MCF 10A (cell line): ENCODE data around the gene KAT2B. TPM values are rescaled to one million over a fixed set of nuclear protein-coding genes. Genes with fewer than 3 reads are reported as not detected.

Experiments used
- BruUV-seq: library from RNA; stranded (reverse); fragments of 400-500 nt; replicated peaks from 2 replicates; lab custom pipeline; 2021; lab: Mats Ljungman, UMichigan
- CTCF ChIA-PET: fragments of 300-600 bp; sonication (Branson Sonifier 250); formaldehyde crosslinking; extraction: SDS; loops from one replicate; lab custom pipeline; 2021; ENCODE audit warnings: antibody characterized with exemption, inconsistent platforms; lab: Yijun Ruan, JAX
- POLR2A ChIA-PET: fragments of 300-600, 350-650 bp; sonication (Branson Sonifier 250); formaldehyde crosslinking; extraction: SDS; loops from one replicate; lab custom pipeline; 2020; ENCODE audit warnings: antibody characterized with exemption, inconsistent platforms; lab: Yijun Ruan, JAX
- DNase-seq: peaks from one replicate; pipeline ENCODE4 v3.0.0-alpha.2; 2018; ENCODE audit not compliant: unreplicated experiment
- H3K27ac Mint-ChIP-seq: one replicate; pipeline ENCODE4 v1.8.0; 2022; ENCODE audit warnings: mild to moderate bottlenecking, low read depth, mixed read lengths; ENCODE audit not compliant: unreplicated experiment
- H3K27me3 Mint-ChIP-seq: one replicate; pipeline ENCODE4 v1.8.0; 2022; ENCODE audit warnings: mixed read lengths; ENCODE audit not compliant: insufficient read depth, unreplicated experiment
- H3K36me3 Mint-ChIP-seq: one replicate; pipeline ENCODE4 v1.8.0; 2022; ENCODE audit warnings: mild to moderate bottlenecking, moderate library complexity, mixed read lengths; ENCODE audit not compliant: insufficient read depth, unreplicated experiment
- H3K4me1 Mint-ChIP-seq: one replicate; pipeline ENCODE4 v1.8.0; 2022; ENCODE audit warnings: mixed read lengths; ENCODE audit not compliant: insufficient read depth, unreplicated experiment
- H3K4me3 Mint-ChIP-seq: one replicate; pipeline ENCODE4 v1.8.0; 2022; ENCODE audit warnings: mild to moderate bottlenecking, moderate library complexity, mixed read lengths; ENCODE audit not compliant: unreplicated experiment
- H3K9me3 Mint-ChIP-seq: one replicate; pipeline ENCODE4 v1.8.0; 2022; ENCODE audit warnings: mixed read lengths; ENCODE audit not compliant: unreplicated experiment
- intact Hi-C: fragments of 100-400 bp; cut with micrococcal nuclease; formaldehyde crosslinking; loops from 2 replicates; pipeline ENCODE4 v1.14.1; 2022
- total RNA-seq: library from RNA; stranded (reverse); gene quantifications from 2 replicates; pipeline ENCODE4 v1.2.3, GENCODE V29; 2022
- TF ChIP-seq, protein P1 (sequence below): fragments of 200-600 bp; IDR thresholded peaks from one replicate; pipeline ENCODE4 v1.8.0; 2022; ENCODE audit warnings: antibody characterized with exemption, mild to moderate bottlenecking; ENCODE audit not compliant: unreplicated experiment

Gene KAT2B
- total RNA-seq, 1 experiment from 2014 or later: 9.4 TPM

DNA sequence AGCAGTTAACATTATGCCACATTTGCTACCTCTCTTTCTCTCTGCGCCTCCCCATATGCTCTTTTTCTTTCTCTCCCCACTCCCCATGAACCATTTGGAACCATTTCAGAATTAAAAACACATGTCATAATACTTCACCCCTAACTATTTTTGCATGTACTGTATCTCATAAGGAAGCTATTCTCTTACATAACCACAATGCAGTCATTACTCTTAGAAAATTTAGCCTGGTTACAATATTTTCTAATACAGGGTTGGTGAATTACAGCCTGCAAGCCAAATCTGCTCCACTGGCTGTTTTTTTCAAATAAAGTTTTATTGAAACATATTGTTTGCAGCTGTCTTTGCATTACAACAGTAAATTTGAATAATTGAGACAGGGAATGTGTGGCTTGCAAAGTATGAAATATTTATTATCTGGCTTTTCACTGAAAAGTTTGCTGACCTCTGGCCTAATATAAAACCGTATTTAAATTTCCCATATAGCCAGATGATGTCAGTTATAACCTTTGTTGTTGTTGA lies 82.9 kb downstream of the KAT2B start:
- H3K9me3 Mint-ChIP-seq: no peaks in the 10 kb centered on the region
- TF ChIP-seq, protein P1, sequence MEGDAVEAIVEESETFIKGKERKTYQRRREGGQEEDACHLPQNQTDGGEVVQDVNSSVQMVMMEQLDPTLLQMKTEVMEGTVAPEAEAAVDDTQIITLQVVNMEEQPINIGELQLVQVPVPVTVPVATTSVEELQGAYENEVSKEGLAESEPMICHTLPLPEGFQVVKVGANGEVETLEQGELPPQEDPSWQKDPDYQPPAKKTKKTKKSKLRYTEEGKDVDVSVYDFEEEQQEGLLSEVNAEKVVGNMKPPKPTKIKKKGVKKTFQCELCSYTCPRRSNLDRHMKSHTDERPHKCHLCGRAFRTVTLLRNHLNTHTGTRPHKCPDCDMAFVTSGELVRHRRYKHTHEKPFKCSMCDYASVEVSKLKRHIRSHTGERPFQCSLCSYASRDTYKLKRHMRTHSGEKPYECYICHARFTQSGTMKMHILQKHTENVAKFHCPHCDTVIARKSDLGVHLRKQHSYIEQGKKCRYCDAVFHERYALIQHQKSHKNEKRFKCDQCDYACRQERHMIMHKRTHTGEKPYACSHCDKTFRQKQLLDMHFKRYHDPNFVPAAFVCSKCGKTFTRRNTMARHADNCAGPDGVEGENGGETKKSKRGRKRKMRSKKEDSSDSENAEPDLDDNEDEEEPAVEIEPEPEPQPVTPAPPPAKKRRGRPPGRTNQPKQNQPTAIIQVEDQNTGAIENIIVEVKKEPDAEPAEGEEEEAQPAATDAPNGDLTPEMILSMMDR: no peak
- BruUV-seq: no TSS peak
- no peak for DNase-seq
- H3K27ac Mint-ChIP-seq: no peak overlapping the region
- no peaks in the 10 kb centered on the region for H3K27me3 Mint-ChIP-seq
- no peaks in the 10 kb centered on the region for H3K4me1 Mint-ChIP-seq
- CTCF ChIA-PET: interaction anchor here (1.2 kb wide), 2 partner anchors 9 to 14 kb away, joined by 3 to 5 read pairs; no protein-coding TSS in a partner anchor
- intact Hi-C loops: no loop called here
- POLR2A ChIA-PET: interaction anchor here (0.6 kb wide), 1 partner anchor 44 kb away, joined by 3 read pairs; no protein-coding TSS in a partner anchor
- H3K4me3 Mint-ChIP-seq: no peak overlapping the region
- H3K36me3 Mint-ChIP-seq: no peaks in the 10 kb centered on the region

DNA sequence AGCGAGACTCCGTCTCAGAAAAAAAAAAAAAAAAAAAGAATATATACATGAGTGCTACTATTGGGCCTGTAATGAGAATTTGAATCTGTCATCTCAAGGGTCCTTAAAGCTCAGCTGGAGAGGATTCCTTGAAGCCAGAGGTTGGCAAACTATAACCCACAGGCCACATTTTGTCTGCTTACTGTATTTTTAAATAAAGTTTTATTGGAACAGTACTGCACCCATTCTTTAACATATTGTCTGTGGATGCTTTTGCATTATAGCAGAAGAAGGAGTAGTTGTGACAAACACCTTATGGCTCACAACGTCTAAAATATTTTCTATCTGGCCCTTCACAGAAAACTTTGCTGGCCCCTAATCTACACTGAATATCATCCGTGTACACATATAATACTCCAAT lies 85.0 kb downstream of the KAT2B start:
- no peak overlapping the region for H3K27ac Mint-ChIP-seq
- ChIA-PET CTCF (no interaction called here), POLR2A (no interaction called here)
- no TSS peak for BruUV-seq
- intact Hi-C loops: no loop called here
- H3K4me3 Mint-ChIP-seq: no peak overlapping the region
- no peak for DNase-seq
- no peaks in the 10 kb centered on the region for H3K36me3 Mint-ChIP-seq
- TF ChIP-seq, protein P1: no peak
- H3K27me3 Mint-ChIP-seq: no peaks in the 10 kb centered on the region
- no peaks in the 10 kb centered on the region for H3K4me1 Mint-ChIP-seq
- H3K9me3 Mint-ChIP-seq: no peaks in the 10 kb centered on the region

GRCh38 chr3:20125897-20126296 lies 85.7 kb downstream of the KAT2B start:
- TF ChIP-seq, protein P1: no peak
- Mint-ChIP-seq H3K9me3 (no peaks in the 10 kb centered on the region), H3K27me3 (no peaks in the 10 kb centered on the region), H3K36me3 (no peaks in the 10 kb centered on the region), H3K27ac (no peak overlapping the region), H3K4me1 (no peaks in the 10 kb centered on the region), H3K4me3 (no peak overlapping the region)
- DNase-seq: no peak
- no TSS peak for BruUV-seq
- intact Hi-C loops: no loop called here
- POLR2A ChIA-PET: interaction anchor here (0.6 kb wide), 1 partner anchor 37 kb away, joined by 3 read pairs; no protein-coding TSS in a partner anchor
- CTCF ChIA-PET: interaction anchor here (0.6 kb wide), 1 partner anchor 30 kb away, joined by 3 read pairs; no protein-coding TSS in a partner anchor

- Mint-ChIP-seq H3K36me3 (no peaks in the 10 kb centered on the region), H3K4me1 (no peaks in the 10 kb centered on the region), H3K9me3 (no peaks in the 10 kb centered on the region), H3K27me3 (no peaks in the 10 kb centered on the region), H3K27ac (no peak overlapping the region), H3K4me3 (no peak overlapping the region)
- no peak for DNase-seq
- BruUV-seq: no TSS peak
- intact Hi-C loops: no loop called here
- POLR2A ChIA-PET: no interaction called here
- CTCF ChIA-PET: no interaction called here
- TF ChIP-seq, protein P1: no peak
Observed at GRCh38 chr3:20128358-20128757, 88.1 kb downstream of the KAT2B start.
